ENCODE results near the gene PPP1R13B. TPM values are rescaled to one million over a fixed set of nuclear protein-coding genes. Genes with fewer than 3 reads are reported as not detected.
"Not testable (repeated sequence)": the region's sequence is repeated elsewhere in the genome, so short reads cannot be mapped to it uniquely, and the experiment has no call there.

The PPP1R13B gene
- total RNA-seq, 4 donors from 2014 or later: 10.4 to 24.6 (median 11.8) TPM

GRCh38 chr14:103801459-103801858 lies 45.9 kb downstream of the PPP1R13B start:
- peaks cover 0 to 5% of the 10 kb centered on the region in 2 donors for H3K4me1 ChIP-seq
- H3K27me3 ChIP-seq: no peaks in the 10 kb centered on the region
- in situ Hi-C loops (cut with MboI; ENCODE audit: low sequenced_read_pairs in 4 of 4): loop anchor here in 1 of 4 donors (10.0 kb wide), 1 partner anchor 183 kb away; no protein-coding TSS in a partner anchor
- DNase-seq (no peak), ATAC-seq (no peak)
- peaks cover 0 to 2% of the 10 kb centered on the region in 2 donors for H3K36me3 ChIP-seq
- TF ChIP-seq, protein P1, sequence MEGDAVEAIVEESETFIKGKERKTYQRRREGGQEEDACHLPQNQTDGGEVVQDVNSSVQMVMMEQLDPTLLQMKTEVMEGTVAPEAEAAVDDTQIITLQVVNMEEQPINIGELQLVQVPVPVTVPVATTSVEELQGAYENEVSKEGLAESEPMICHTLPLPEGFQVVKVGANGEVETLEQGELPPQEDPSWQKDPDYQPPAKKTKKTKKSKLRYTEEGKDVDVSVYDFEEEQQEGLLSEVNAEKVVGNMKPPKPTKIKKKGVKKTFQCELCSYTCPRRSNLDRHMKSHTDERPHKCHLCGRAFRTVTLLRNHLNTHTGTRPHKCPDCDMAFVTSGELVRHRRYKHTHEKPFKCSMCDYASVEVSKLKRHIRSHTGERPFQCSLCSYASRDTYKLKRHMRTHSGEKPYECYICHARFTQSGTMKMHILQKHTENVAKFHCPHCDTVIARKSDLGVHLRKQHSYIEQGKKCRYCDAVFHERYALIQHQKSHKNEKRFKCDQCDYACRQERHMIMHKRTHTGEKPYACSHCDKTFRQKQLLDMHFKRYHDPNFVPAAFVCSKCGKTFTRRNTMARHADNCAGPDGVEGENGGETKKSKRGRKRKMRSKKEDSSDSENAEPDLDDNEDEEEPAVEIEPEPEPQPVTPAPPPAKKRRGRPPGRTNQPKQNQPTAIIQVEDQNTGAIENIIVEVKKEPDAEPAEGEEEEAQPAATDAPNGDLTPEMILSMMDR (IDR thresholded peaks at IDR 0.05 in 4 of 5, conservative IDR thresholded peaks at IDR 0.05 in 1 of 5): no peak
- TF ChIP-seq POLR2A (IDR thresholded peaks at IDR 0.05): no peak
- H3K4me3 ChIP-seq: no peak overlapping the region
- H3K27ac ChIP-seq: no peak overlapping the region
- H3K9me3 ChIP-seq: no peaks in the 10 kb centered on the region
- intact Hi-C loops (cut with DNase I; ENCODE audit: low total_unique reads): no loop called here

- intact Hi-C loops (cut with DNase I; ENCODE audit: low total_unique reads); H3K27ac ChIP-seq; H3K9me3 ChIP-seq; H3K4me3 ChIP-seq; in situ Hi-C loops (cut with MboI; ENCODE audit: low sequenced_read_pairs in 4 of 4); DNase-seq; H3K27me3 ChIP-seq; ATAC-seq; H3K4me1 ChIP-seq: not testable (repeated sequence)
- peaks cover 0 to 14% of the 10 kb centered on the region in 2 donors for H3K36me3 ChIP-seq
Measured at GRCh38 chr14:103793192-103793591, 54.2 kb downstream of the PPP1R13B start.

- Histone ChIP-seq H3K4me1 (no peaks in the 10 kb centered on the region), H3K27me3 (no peaks in the 10 kb centered on the region)
- no peak for ATAC-seq
Measured at GRCh38 chr14:103788086-103788485, 59.3 kb downstream of the PPP1R13B start.

GRCh38 chr14:103782376-103782775 lies 65.0 kb downstream of the PPP1R13B start:
- no peaks in the 10 kb centered on the region for H3K9me3 ChIP-seq
- H3K27me3 ChIP-seq: no peaks in the 10 kb centered on the region
- no peak overlapping the region for H3K27ac ChIP-seq
- TF ChIP-seq, protein P1 (IDR thresholded peaks at IDR 0.05 in 4 of 5, conservative IDR thresholded peaks at IDR 0.05 in 1 of 5): no peak
- no peak for TF ChIP-seq POLR2A (IDR thresholded peaks at IDR 0.05)
- intact Hi-C loops (cut with DNase I; ENCODE audit: low total_unique reads) (no loop called here), in situ Hi-C loops (cut with MboI; ENCODE audit: low sequenced_read_pairs in 4 of 4) (no loop called here)
- DNase-seq (no peak), ATAC-seq (no peak)
- H3K4me1 ChIP-seq: no peaks in the 10 kb centered on the region
- peaks cover 0 to 8% of the 10 kb centered on the region in 2 donors for H3K36me3 ChIP-seq
- no peak overlapping the region for H3K4me3 ChIP-seq

More at GRCh38 chr14:103788086-103788485, 59.3 kb downstream of the PPP1R13B start:
- Histone ChIP-seq H3K36me3 (peaks cover 0 to 6% of the 10 kb centered on the region in 2 donors), H3K27ac (no peak overlapping the region), H3K9me3 (no peaks in the 10 kb centered on the region), H3K4me3 (no peak overlapping the region)
- in situ Hi-C loops (cut with MboI; ENCODE audit: low sequenced_read_pairs in 4 of 4) (no loop called here), intact Hi-C loops (cut with DNase I; ENCODE audit: low total_unique reads) (no loop called here)
- no peak for TF ChIP-seq POLR2A (IDR thresholded peaks at IDR 0.05)
- TF ChIP-seq, protein P1 (IDR thresholded peaks at IDR 0.05 in 4 of 5, conservative IDR thresholded peaks at IDR 0.05 in 1 of 5): no peak
- DNase-seq: no peak

DNA sequence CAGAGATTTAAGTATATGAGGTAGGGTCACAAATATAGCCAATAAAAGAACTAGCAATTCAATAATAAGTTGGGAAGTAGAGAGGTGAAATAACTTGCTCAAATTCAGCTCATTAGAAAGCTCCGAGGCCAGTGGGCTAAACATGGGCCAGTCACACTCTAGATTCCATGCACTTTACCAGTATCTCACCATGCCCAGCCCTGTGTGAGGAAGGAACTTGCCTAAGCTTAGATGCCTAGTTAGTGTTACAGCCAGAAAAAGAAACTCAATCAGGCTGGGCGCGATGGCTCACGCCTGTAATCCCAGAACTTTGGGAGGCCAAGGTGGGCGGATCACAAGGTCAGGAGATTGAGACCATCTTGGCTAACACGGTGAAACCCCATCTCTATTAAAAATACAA lies 71.1 kb downstream of the PPP1R13B start:
- in situ Hi-C loops (cut with MboI; ENCODE audit: low sequenced_read_pairs in 4 of 4); H3K36me3 ChIP-seq; H3K4me1 ChIP-seq; H3K9me3 ChIP-seq; H3K4me3 ChIP-seq; H3K27me3 ChIP-seq; DNase-seq; intact Hi-C loops (cut with DNase I; ENCODE audit: low total_unique reads); H3K27ac ChIP-seq: not testable (repeated sequence)
- ATAC-seq: peak in 1 of 2 donors; percentile 44

DNA sequence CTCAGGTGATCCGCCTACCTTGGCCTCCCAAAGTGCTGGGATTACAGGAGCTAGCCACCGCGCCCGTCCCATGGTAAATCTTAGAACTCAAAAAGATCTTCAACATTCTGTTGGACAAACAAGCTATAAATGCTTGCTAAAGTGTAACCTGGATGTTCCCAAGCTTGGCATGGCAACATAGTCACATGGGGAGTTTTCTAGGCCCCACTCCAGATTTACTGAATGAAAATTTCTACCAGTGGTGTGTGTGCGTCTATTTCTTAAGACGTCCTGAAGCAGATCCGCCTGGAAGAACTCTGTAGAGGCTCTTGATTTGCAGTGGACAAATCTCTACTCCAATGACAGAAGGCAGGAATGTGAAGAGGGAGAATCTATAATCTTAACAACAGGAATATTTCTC lies 71.9 kb downstream of the PPP1R13B start:
- peak; percentile 85 to 90 for ATAC-seq
- DNase-seq: peak in 1 of 2 donors; percentile 2
- Histone ChIP-seq H3K27ac (peak overlapping the region in 1 of 4 donors; percentile 46), H3K4me1 (peaks cover 0 to 8% of the 10 kb centered on the region in 2 donors), H3K4me3 (no peak overlapping the region), H3K9me3 (no peaks in the 10 kb centered on the region), H3K36me3 (peaks cover 0 to 8% of the 10 kb centered on the region in 2 donors), H3K27me3 (no peaks in the 10 kb centered on the region)
- intact Hi-C loops (cut with DNase I; ENCODE audit: low total_unique reads): no loop called here
- TF ChIP-seq, protein P1 (IDR thresholded peaks at IDR 0.05 in 4 of 5, conservative IDR thresholded peaks at IDR 0.05 in 1 of 5): no peak
- no peak for TF ChIP-seq POLR2A (IDR thresholded peaks at IDR 0.05)
- in situ Hi-C loops (cut with MboI; ENCODE audit: low sequenced_read_pairs in 4 of 4): no loop called here
